Measurements from ENCODE around the gene BUB1.
"Not testable (repeated sequence)": the region's sequence is repeated elsewhere in the genome, so short reads cannot be mapped to it uniquely, and the experiment has no call there.

The BUB1 gene

GRCh38 chr2:110603917-110604591, 73.8 kb downstream of the BUB1 start:
- DNase-seq (ENCODE audit: low read depth); H3K4me3 ChIP-seq (ENCODE audit: low read depth, low read length): not testable (repeated sequence)

GRCh38 chr2:110602139-110602538, 75.7 kb downstream of the BUB1 start:
- not testable (repeated sequence) for DNase-seq (ENCODE audit: low read depth); H3K4me3 ChIP-seq (ENCODE audit: low read depth, low read length)

GRCh38 chr2:110591973-110592372, 85.9 kb downstream of the BUB1 start:
- not testable (repeated sequence) for H3K4me3 ChIP-seq (ENCODE audit: low read depth, low read length); DNase-seq (ENCODE audit: low read depth)

GRCh38 chr2:110589677-110590330, 88.1 kb downstream of the BUB1 start:
- not testable (repeated sequence) for H3K4me3 ChIP-seq (ENCODE audit: low read depth, low read length); DNase-seq (ENCODE audit: low read depth)

- not testable (repeated sequence) for DNase-seq (ENCODE audit: low read depth)
Observed at GRCh38 chr2:110588520-110588919, 89.3 kb downstream of the BUB1 start.

More at GRCh38 chr2:110588520-110588919, 89.3 kb downstream of the BUB1 start:
- not testable (repeated sequence) for H3K4me3 ChIP-seq (ENCODE audit: low read depth, low read length)

Measured in GM12864 (cell line).